Measurements from ENCODE around the gene HIRA. TPM values are rescaled to one million over a fixed set of nuclear protein-coding genes. Genes with fewer than 3 reads are reported as not detected.

Gene HIRA
- total RNA-seq, 1 donor: 19.0 TPM

- no peak overlapping the region for H3K4me3 ChIP-seq (ENCODE audit: low read depth, low read length)
- TF ChIP-seq CTCF (IDR thresholded peaks at IDR 0.05; ENCODE audit: insufficient read depth, low read depth, low read length): no peak
- DNase-seq (ENCODE audit: low read depth): no peak
Observed at GRCh38 chr22:19420321-19420720, 11.2 kb downstream of the HIRA start.

GRCh38 chr22:19419464-19420178, 11.9 kb downstream of the HIRA start:
- no peak for TF ChIP-seq CTCF (IDR thresholded peaks at IDR 0.05; ENCODE audit: insufficient read depth, low read depth, low read length)
- H3K4me3 ChIP-seq (ENCODE audit: low read depth, low read length): no peak overlapping the region
- peak; percentile 17 for DNase-seq (ENCODE audit: low read depth)

DNA sequence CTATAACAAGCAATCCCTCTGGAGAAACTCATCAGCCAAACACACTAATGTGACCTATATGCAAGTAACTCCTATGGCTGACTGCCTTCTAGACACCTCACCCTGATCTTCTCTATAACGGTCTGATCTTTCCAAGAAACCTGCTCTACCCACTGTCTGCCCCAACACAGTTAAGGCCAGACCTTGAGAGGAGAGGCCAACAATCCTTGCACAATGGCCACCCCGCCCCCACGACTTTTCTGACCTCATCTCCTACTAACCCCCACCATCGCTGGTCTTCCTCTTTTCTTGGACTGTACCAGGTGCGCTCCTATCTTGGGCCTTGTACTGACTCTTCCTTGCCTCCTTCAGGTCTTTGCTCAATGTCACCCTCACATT, 12.5 kb downstream of the HIRA start:
- H3K4me3 ChIP-seq (ENCODE audit: low read depth, low read length): no peak overlapping the region
- DNase-seq (ENCODE audit: low read depth): no peak
- no peak for TF ChIP-seq CTCF (IDR thresholded peaks at IDR 0.05; ENCODE audit: insufficient read depth, low read depth, low read length)

DNA sequence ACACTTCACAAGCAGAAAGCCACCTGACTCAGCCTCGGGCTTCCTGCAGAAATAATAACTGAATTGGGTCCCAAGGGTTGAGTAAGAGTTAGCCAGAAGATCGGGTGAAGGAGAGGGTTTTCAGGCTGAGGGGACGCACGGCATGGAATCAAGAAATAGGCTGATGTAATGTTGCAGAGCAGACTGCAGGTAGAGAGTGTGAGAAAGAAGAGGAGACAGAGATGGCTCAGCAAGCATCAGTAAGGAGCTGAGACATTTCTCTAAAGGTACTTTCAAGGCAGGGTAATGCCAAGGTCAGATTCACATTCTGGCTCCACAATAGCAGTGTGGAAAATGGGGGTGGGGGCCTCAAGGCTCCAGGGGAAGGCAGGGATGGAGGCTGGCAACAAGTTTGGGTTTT, 18.6 kb downstream of the HIRA start:
- DNase-seq (ENCODE audit: low read depth): no peak
- TF ChIP-seq CTCF (IDR thresholded peaks at IDR 0.05; ENCODE audit: insufficient read depth, low read depth, low read length): no peak
- H3K4me3 ChIP-seq (ENCODE audit: low read depth, low read length): no peak overlapping the region

DNA sequence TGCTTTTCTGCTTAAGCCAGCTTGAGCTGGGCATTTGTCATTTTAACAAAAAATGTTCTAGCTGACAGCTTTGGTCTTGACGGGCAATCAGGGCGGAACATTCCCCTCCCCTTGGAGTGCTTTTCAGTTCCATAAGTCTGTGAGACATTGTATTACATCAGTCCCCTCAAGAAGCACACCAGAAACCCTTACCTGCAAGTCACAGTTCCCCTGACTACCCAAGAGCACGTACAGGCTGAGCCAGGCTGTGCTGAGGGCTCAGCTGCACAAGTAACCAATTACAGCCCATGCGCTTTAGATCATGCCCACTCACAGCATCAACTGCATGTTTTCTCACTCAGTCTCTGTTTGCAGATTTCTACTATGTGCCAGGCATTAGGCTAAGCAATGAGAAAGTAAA, 19.1 kb downstream of the HIRA start:
- no peak overlapping the region for H3K4me3 ChIP-seq (ENCODE audit: low read depth, low read length)
- DNase-seq (ENCODE audit: low read depth): no peak
- no peak for TF ChIP-seq CTCF (IDR thresholded peaks at IDR 0.05; ENCODE audit: insufficient read depth, low read depth, low read length)

DNA sequence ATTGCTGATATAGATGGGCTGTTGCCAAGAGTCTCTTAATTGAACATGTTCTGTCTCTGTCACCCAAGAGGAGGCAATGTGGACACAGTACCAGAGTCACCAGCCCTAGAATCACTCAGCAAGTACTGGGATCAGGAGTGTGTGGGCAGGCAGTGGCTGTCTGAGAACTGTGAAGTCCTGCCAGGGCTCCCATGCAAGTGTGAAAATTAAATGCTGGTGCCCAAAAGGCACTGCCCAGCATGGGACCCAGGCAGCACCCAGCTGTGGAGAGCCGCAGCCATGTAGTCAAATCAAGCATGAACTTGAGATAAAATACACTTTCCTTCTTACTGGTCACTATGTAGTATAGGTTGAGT, 19.9 kb downstream of the HIRA start:
- no peak for DNase-seq (ENCODE audit: low read depth)
- no peak overlapping the region for H3K4me3 ChIP-seq (ENCODE audit: low read depth, low read length)
- no peak for TF ChIP-seq CTCF (IDR thresholded peaks at IDR 0.05; ENCODE audit: insufficient read depth, low read depth, low read length)

Data from fibroblast of villous mesenchyme (primary cell).